DOHH2 (cell line): Measurements from ENCODE around the gene ALDH1L1.
A peak's percentile ranks its signal among the peaks of the same experiment; 100 is the strongest.

Source experiments
- H3F3A ChIP-seq: fragments of 200-600 bp; sonication (generic), shearing (Covaris generic); 2 replicates; pipeline ENCODE4 v1.6.0; 2016; ENCODE audit warnings: antibody characterized with exemption, mild to moderate bottlenecking; ENCODE audit not compliant: control insufficient read depth, insufficient read depth
- H3K27ac ChIP-seq: fragments of 200-600 bp; sonication (generic); 2 replicates; pipeline ENCODE4 v1.5.1; 2014; ENCODE audit warnings: low read depth, mild to moderate bottlenecking, low read length, moderate library complexity
- H3K27me3 ChIP-seq: fragments of 200-600 bp; sonication (generic); 2 replicates; pipeline ENCODE4 v1.6.1; 2014; ENCODE audit warnings: mild to moderate bottlenecking, low read length, mixed read lengths; ENCODE audit not compliant: control insufficient read depth
- H3K36me3 ChIP-seq: fragments of 200-600 bp; sonication (generic); 2 replicates; pipeline ENCODE4 v1.6.1; 2014; ENCODE audit warnings: mild to moderate bottlenecking, low read length, moderate library complexity, mixed read lengths; ENCODE audit not compliant: control insufficient read depth
- H3K4me1 ChIP-seq: fragments of 200-600 bp; sonication (generic); 2 replicates; pipeline ENCODE4 v1.6.1; 2014; ENCODE audit warnings: mild to moderate bottlenecking, low read length, mixed read lengths; ENCODE audit not compliant: control insufficient read depth
- H3K4me2 ChIP-seq: fragments of 200-600 bp; sonication (generic); 2 replicates; pipeline ENCODE4 v1.6.0; 2014; ENCODE audit warnings: mild to moderate bottlenecking, low read length, moderate library complexity
- H3K4me3 ChIP-seq: fragments of 200-600 bp; sonication (generic); 2 replicates; pipeline ENCODE4 v1.5.1; 2014; ENCODE audit warnings: mild to moderate bottlenecking, low read length, mixed read lengths
- H3K79me2 ChIP-seq: fragments of 200-600 bp; sonication (generic); 2 replicates; pipeline ENCODE4 v1.6.1; 2014; ENCODE audit warnings: mild to moderate bottlenecking, low read length, mixed read lengths; ENCODE audit not compliant: control insufficient read depth
- H3K9me2 ChIP-seq: fragments of 200-600 bp; sonication (generic); replicated peaks from 2 replicates; pipeline ENCODE4 v1.6.1; 2014; ENCODE audit warnings: mild to moderate bottlenecking, low read length, mixed read lengths; ENCODE audit not compliant: control insufficient read depth
- H3K9me3 ChIP-seq: fragments of 200-600 bp; sonication (generic); 2 replicates; pipeline ENCODE4 v1.6.1; 2014; ENCODE audit warnings: antibody characterized with exemption, low read length, mixed read lengths; ENCODE audit not compliant: control insufficient read depth, insufficient read depth
- H4K20me1 ChIP-seq: fragments of 200-600 bp; sonication (generic); 2 replicates; pipeline ENCODE4 v1.6.0; 2014; ENCODE audit warnings: low read depth, mild to moderate bottlenecking, antibody characterized with exemption, low read length, moderate library complexity; ENCODE audit not compliant: control insufficient read depth, insufficient read depth
- EZH2phosphoT487 ChIP-seq: fragments of 200-600 bp; sonication (generic); IDR thresholded peaks from 2 replicates; pipeline ENCODE4 v1.6.1; 2017; ENCODE audit warnings: borderline replicate concordance, mild to moderate bottlenecking, antibody characterized with exemption, low read length, moderate library complexity, mixed read lengths
- TF ChIP-seq, protein P1 (sequence below): fragments of 200-600 bp; sonication (generic); IDR thresholded peaks from one replicate; pipeline ENCODE4 v1.5.1; 2014; ENCODE audit warnings: antibody characterized with exemption, mild to moderate bottlenecking, low read depth, low read length; ENCODE audit not compliant: poor library complexity, severe bottlenecking

Gene ALDH1L1

DNA sequence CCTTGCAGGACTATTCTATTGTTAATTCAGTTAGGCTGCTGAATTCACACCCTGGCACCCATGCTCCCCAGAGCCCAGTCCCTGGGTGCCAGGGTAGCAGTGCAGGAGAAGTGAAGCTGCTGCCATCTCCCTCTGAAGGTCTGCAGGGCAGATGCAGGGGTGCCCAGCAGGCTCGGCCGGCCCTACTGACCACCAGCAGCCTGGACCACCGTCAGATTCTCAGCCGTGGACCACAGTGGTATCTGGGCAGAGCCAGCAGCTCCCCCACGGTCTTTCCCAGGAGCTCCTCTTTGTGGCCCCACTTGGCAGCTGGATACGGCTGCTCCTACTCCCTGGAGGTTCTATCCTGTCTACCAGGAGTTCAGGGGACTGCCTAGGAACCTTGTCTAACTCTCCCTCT is 46.8 kb downstream of the ALDH1L1 start:
- H3K36me3 ChIP-seq: no peaks in the 10 kb centered on the region
- no peak overlapping the region for H3K27ac ChIP-seq
- H3K4me2 ChIP-seq: no peak overlapping the region
- no peaks in the 10 kb centered on the region for H3K79me2 ChIP-seq
- H3K9me2 ChIP-seq: no peaks in the 10 kb centered on the region
- no peaks in the 10 kb centered on the region for H3K4me1 ChIP-seq
- H3K4me3 ChIP-seq: no peak overlapping the region
- no peaks in the 10 kb centered on the region for H3K27me3 ChIP-seq
- no peaks in the 10 kb centered on the region for H3K9me3 ChIP-seq
- H3F3A ChIP-seq: no peaks in the 10 kb centered on the region
- TF ChIP-seq EZH2phosphoT487: no peak
- TF ChIP-seq, protein P1, sequence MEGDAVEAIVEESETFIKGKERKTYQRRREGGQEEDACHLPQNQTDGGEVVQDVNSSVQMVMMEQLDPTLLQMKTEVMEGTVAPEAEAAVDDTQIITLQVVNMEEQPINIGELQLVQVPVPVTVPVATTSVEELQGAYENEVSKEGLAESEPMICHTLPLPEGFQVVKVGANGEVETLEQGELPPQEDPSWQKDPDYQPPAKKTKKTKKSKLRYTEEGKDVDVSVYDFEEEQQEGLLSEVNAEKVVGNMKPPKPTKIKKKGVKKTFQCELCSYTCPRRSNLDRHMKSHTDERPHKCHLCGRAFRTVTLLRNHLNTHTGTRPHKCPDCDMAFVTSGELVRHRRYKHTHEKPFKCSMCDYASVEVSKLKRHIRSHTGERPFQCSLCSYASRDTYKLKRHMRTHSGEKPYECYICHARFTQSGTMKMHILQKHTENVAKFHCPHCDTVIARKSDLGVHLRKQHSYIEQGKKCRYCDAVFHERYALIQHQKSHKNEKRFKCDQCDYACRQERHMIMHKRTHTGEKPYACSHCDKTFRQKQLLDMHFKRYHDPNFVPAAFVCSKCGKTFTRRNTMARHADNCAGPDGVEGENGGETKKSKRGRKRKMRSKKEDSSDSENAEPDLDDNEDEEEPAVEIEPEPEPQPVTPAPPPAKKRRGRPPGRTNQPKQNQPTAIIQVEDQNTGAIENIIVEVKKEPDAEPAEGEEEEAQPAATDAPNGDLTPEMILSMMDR: no peak
- H4K20me1 ChIP-seq: no peaks in the 10 kb centered on the region

DNA sequence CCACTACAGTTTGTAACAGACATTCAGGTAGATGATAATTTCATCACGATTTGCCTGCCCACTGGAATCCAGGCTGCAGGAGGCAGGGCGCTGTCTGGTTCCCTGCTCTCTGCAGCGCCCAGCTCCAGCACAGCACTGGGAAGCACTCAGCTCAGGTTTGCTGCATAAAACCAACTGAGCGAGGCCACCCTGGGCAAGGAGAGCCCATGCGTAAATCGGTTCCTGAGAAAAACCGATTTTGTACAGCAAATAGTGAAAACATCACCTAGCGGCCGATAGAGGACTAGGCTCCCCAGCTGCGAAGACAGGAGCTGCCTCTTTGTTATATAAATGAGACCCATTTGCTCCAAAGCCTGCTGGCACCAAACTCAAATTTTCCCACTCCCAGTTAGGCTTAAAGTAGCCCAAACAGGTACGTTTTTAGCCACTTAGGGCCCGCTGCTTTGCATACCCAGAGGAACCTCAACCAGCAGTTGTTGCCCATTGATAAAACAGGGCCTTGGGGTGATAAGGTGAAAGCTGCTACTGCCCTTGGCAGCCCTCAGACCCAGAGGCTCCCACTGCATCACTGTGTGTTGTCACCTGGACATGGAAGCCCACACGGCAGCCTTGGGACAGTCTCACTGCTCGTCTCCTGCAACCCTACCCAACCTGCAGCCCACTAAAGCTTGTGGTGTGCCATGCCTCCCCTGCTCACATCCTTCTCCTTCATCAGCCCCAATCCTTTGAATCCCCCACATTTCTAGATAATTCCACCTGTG is 47.5 kb downstream of the ALDH1L1 start:
- Histone ChIP-seq H3K4me1 (no peaks in the 10 kb centered on the region), H3K4me3 (no peak overlapping the region), H3K27me3 (no peaks in the 10 kb centered on the region), H3K79me2 (no peaks in the 10 kb centered on the region), H3K4me2 (no peak overlapping the region), H4K20me1 (no peaks in the 10 kb centered on the region), H3K9me2 (no peaks in the 10 kb centered on the region), H3K9me3 (no peaks in the 10 kb centered on the region), H3F3A (no peaks in the 10 kb centered on the region), H3K27ac (no peak overlapping the region), H3K36me3 (no peaks in the 10 kb centered on the region)
- no peak for TF ChIP-seq EZH2phosphoT487
- TF ChIP-seq, protein P1: peak; percentile 46

DNA sequence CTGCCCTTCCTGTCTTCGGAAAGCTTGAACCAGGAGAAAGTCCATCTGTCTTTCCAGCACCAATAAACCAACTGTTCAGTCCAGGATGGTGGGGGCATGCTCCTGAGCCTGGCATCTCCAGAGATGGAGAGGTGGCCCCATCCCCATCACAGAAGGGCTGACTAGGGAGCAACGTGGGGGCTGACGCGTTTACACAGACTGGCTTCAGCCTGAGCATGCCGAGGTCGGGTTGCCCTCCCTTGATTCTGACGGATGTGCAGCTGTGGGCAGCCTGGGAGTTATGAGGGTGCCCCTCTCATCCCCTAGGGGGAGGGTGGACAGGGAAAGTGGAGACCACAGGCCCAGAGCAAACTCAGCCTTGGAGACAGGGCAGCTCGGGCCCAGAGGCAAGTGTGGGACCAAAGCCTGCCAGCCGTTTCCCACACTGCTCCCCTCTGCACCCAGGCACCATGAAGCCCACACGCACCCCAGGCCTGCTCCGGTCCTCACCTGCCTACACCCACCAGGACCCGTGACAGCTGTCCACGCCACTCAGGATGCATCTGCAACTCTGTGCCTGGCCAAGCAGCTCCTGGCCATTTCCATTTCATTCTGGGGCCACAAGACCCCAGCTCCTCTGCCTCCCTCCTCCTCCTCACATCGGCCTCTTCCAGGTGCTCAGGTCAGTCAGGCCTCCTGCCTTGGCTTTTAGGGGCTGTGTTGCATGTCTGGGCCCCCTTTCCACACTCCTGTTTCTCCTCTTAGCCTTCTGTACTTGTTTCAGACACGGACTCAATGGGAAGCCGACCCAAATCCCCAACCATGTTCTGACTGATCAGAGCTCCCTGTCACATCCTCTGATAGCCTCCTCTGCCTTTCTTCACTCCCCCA is 48.3 kb downstream of the ALDH1L1 start:
- Histone ChIP-seq H3F3A (no peaks in the 10 kb centered on the region), H3K27me3 (no peaks in the 10 kb centered on the region), H3K4me2 (no peak overlapping the region), H3K9me2 (no peaks in the 10 kb centered on the region), H4K20me1 (no peaks in the 10 kb centered on the region), H3K4me1 (no peaks in the 10 kb centered on the region), H3K9me3 (no peaks in the 10 kb centered on the region), H3K36me3 (no peaks in the 10 kb centered on the region), H3K79me2 (no peaks in the 10 kb centered on the region), H3K27ac (no peak overlapping the region), H3K4me3 (no peak overlapping the region)
- no peak for TF ChIP-seq EZH2phosphoT487
- TF ChIP-seq, protein P1: no peak
